NCI-H1105 (cell line): ENCODE measurements around the gene MLXIP.
"Not testable (repeated sequence)": the region's sequence is repeated elsewhere in the genome, so short reads cannot be mapped to it uniquely, and the experiment has no call there.

ENCODE experiments used
- DNase-seq: peaks from one replicate; lab custom pipeline; 2025; lab: John Stamatoyannopoulos, UW

MLXIP gene

DNA sequence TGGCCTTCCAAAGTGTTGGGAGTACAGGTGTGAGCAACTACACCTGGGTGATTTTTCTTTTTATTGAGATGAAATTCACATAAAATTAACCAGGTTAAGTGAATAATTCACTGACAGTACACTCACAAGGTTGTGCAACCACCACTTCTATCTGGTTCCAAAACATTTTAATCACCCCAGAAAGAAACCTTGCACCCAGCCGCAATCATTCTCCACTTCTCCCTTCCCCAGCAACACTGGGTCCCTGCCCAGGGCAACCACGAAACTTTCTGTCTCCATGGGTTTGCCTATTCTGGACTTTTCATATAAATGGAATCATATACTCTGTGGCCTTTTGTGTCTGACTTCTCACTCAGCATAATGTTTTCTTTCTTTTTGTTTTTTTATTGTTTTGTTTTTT lies 26.3 kb upstream of the MLXIP start:
- DNase-seq = no peak

DNA sequence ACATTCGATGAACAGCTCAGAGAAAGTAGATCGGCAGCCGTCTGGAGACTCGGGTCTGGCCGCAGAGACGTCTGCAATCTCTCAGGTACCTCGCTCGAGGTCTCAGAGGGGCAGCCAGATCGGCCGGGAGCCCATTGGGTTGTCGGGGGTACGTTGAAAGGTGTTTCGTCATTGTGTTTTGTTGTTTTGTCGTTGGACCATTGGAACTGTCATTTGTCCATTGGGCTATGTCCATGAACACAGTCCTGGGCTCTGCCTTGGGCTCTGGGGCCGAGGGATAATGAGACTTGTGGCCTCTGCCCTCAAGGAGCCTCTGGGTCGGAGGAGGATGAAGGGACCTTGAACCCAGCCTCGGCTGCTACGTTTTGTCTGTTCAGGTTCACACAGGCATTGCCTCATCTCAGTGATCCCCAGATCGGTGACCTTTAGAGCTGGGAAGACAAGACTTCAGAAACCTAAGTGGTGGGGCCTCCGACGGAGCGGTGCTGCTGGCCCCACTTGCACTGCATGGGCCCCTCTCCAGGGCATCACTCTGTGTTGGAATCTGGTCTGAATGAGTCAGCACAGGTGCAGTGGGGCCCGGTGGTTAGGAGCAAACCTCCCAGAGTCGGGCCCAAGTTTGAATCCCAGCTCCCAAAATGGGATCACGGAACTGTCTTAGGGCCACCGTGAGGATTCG lies 23.6 kb upstream of the MLXIP start:
- no peak for DNase-seq

DNA sequence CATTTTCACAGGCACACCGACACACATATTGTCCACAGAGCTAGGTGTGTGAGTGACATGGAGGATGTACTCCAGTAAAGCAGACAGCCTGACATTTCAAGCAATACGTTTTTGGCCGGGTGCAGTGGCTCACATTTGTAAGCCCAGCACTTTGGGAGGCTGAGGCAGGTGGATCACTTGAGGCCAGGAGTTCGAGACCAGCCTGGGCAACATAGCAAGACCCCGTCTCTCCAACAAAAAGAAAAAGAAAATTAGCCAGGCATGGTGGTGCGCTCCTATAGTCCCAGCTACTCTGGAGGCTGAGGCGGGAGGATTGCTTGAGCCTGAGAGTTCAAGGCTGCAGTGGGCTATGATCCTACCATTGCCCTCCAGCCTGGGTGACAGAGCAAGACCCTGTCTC lies 22.1 kb upstream of the MLXIP start:
- not testable (repeated sequence) for DNase-seq

DNA sequence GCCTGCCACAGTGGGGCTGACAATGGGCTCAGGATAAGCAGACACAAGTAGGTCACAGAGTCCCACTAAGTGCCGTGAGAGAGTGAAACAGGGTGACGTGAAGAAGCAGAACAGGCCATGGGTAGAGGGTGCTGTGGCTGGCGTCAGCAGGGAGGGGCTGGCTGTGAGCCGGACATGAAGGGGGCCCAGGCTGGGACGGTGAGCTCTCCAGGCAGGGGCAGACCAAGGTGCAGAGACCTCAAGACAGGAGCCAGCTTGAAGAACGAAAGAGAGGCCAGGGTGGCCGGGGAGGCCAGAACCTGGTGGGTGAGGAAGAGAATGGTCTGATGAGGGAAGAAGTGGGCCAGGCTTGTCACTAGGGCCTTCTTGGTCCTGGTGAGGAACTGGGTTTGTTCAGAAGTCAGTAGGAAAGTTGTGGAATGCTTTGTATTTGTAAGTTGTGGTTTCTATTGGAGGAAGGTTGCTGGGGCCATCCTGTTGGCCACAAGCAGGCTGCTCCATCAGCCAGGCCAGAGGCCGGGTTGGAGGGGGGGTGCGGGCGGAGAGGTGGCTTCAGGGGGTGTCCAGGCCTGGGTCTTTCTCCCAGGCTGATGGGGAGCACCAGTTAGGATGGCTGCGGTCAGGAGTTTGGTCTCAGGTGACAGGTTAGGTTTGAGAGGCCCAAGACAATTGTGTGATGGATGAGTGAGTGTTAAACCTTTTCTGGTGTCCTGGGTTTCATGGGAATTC lies 21.4 kb upstream of the MLXIP start:
- no peak for DNase-seq

DNA sequence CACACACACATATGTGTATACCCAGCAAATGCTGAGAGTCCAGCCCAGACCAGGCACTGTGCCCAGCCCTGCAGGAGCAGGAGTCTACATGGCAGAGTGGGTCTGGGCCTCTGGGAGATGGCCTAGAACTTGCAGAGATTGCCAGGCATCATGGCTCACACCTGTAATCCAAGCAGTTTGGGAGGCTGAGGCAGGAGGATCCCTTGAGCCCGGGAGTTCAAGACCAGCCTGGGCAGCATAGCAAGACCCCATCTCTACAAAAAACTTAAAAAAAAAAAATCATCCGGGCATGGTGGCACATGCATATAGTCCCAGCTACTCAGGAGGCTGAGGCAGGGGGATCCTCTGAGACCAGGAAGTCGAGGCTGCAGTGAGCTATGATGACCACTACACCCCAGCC lies 20.8 kb upstream of the MLXIP start:
- DNase-seq = no peak

DNA sequence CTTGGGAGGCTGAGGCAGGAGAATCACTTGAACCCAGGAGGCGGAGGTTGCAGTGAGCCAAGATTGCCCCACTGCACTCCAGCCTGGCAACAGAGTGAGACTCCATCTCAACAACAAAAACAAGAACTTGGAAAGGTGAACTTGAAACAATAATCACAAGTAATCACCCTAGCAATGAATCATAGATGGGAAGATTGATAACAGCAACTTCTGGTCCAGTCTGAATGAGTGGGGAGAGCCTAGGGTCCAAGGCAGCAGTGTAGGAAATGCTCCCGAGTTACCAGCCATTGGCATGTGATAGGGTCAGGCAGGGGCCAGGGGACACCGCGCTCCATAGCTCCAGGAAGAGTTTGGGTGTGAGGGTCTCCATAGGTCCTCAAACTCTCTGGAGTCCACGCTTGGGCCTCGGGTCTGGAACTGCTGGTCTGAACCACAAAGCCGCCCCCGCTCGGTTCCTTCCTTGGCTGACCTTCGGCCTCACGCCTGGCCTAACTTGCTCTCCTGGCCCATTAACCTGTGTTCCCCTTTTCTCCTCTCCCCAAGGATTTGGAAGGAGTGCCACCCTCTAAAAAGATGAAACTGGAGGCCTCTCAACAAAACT lies 19.9 kb upstream of the MLXIP start:
- no peak for DNase-seq

DNA sequence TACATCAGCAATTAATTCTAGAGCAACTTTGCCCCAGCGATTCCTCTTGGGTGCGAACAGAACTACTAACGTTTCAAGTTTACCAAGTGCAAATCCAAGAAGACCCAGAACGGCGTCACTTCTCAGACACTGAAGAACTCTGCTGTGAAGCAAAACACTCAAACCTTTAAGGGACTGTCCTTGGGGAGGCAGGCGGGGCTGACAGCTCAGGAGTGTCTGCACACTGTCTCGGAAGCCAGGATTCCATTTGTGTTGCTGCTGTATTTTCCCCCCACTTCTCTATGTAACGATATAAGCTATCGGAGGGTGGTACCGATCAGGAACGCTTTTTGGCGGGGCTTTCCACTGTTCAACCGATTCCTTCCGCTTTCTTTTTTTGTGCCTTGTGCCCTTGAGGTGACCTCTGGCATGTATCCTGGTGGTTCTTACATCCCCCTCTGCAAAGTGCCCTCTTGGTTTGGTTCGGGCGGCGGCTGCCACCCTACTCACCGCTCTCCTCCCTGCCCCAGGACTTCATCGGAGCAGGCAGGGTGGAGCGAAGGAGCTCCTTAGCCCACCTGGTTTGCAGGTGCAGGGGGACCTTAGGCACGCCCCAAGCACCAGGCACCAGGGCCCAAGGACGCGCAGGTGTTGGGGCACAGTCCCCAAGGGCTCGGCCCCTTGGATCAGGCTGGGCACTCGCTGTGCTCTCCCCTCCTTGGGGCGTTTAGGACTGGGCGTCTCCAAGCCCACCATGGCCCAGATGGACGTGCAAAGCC lies 19.2 kb upstream of the MLXIP start:
- no peak for DNase-seq

DNA sequence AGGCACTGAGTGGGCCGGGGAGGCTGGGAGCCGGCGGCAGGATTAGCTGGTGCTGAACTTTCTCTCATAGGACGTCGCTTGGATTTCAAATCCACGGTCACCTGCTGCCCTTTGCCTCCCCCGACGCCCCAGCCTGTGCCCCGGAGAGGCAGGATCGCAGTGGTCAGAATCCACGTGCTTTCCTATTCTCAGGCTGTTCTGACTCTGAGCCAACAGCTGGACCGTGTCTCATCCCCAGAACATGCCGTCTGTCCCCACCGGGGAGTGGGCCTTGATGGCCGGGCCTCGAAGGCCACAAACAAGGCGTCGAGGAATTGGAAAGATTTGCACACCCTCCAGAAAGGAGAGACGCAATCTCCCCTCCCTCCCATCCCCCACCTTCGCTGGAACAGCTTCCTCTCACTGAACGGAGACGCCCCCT lies 18.5 kb upstream of the MLXIP start:
- DNase-seq = no peak

DNA sequence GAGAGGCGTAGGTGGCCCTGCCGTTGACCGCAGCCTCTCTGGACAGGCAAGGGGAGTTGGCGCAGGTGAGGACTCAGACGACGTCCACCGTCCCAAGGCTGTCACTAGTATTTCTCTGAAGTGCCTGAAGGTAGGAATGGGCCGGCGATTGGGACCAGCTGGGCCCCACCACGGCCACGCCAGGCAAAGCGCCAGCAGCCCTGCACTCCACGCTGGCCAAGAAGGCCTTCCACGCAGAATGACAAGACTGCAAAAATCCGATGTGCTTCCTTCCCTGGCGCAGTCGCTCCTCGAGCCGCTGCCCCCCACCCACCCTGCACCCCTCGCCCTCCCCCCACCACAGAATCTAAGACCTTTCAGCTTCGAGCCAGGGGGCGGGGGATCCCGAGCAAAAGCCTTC lies 17.3 kb upstream of the MLXIP start:
- DNase-seq = no peak

DNA sequence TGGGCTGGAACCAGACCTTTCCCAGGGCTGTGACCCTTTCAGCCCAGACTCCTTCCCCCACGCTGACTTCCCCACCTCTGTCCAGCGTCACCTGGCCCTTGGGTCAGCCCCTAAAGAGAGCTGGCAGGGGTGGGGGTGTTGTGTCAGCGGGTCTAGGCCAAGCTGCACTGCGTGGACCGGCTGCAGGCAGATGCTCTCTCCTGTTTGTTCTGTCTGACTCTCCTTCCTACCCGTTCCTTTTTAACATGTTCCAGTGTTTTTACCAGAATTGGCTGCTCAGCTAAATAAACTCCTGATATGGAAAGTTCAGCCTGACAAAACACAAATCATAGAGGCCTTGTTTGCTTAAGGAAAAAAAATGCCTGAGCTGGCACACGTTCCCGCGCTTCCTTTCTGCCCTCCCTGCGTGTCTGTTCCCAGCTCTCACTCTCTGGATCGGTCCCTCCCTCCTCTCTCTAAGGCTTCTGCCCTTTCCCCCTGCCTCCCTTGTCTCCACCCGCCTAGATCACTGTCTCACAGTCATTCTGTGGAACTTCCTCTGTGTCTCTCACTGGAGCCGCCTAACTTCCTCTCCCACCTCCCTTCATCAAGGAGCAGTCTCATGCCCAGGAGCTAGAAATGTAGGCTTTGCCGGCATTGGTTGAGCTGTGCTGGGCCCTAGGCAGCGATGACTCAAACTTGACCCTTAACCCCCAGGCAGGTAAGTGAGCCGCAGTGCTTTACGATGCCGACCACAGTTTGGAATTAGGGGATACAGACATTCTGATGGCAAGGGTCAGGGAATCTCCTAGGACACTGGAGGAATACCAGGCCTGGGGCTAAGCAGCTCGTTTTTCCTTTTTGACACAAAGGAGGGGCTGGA lies 15.5 kb upstream of the MLXIP start:
- no peak for DNase-seq

DNA sequence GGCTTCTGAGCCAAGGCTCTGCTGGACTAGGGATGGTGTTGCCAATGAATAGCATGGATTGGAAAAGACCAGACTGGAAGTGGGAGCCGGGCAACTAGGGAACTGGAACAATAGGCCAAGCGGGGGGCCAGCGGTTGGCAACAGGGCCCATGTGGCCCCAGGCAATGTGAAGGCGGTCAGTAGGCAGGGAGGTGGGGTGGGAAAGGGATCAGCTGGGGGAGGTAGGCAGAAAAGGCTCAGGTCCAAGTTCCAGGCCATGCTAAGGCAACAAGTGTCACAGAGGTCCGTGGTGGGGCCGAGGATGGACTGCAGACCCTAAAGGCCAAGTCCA lies 14.9 kb upstream of the MLXIP start:
- DNase-seq = no peak

DNA sequence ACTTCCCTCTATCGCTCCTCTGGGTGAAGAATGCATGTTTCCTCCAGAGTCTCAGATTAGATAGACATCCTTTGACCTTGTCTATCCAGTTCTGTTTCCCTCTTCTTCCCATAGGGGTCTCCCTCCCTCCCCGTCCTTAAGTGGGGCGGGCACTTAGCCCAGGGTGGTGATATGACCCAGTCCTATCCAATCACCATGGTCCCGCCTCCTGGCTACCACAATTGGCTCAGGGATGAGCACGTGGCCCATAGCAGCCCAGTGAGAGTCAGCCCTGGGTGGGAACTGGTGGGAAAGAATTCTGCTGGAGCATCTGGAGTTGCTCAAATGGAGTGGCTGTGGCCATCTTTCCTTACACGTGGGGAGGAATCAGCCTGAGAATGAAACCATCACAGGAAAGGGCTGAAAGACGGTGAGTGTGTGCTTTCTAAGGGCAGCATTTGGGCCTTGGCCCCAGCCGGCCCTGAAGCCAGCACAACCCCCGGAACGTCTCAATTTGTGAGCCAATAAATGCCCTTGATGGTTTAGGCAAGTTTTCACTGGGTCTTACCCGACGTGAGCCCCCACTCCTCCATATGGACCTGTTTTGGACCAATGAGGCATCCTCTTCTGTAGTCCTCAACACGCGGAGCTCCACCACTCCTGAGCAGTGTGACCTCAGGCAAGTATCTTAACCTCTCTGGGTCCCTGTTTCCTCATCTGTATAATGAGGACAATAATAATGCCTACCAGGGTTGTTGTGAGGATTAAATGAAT lies 14.4 kb upstream of the MLXIP start:
- DNase-seq = peak; percentile 68

DNA sequence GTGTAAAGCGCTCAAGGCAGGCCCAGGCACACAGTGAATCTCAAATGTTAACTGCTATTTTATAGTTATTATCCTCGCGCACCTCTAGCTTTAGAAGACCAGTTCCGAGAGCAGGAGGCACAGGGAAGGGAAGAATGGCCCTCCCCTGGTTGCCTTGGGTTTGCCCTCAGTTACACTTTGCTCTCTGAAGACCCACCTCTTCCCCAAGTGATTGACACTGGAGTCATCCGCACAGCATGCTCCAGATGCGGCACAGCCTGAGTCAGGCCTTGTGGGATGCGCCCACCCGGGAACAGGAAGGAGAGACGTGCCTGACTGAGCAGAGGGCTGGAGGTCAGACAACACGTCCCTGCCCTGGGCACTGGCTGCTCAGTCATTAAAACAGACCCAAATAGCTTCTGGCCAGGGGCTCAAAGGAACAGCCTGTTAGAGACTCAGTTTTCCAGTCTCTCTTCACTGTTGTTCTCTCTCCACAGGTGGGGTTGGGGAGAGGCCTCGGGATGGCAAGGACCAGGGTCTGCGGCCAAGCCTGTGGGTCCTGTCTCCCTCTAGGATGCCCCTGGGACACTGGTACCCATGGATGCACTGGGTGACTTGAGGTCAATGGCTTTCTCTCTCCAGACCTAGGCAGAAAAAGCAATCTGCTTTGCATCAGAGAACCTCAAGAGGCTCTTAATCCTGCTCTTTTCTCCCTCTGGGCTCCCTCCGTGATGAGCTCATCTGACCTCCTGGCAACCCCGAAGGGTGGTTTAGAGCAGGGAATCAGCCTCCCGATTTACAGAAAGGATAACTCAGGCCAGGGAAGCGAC lies 13.6 kb upstream of the MLXIP start:
- no peak for DNase-seq

DNA sequence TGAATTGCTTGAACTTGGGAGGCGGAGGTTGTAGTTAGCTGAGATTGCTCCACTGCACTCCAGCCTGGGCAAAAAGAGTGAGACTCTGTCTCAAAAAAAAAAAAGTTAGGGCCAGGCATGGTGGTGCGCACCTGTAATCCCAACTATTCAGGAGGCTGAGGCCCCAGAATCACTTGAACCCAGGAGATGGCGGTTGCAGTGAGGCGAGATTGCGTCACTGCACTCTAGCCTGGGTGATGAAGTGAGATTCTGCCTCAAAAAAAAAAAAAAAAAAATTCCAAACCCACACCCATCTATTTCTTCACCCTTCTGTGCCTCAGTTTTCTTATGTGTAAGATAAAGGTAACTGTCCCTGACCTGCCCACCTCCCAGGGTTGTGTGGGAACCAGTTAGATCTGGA lies 11.0 kb upstream of the MLXIP start:
- no peak for DNase-seq

DNA sequence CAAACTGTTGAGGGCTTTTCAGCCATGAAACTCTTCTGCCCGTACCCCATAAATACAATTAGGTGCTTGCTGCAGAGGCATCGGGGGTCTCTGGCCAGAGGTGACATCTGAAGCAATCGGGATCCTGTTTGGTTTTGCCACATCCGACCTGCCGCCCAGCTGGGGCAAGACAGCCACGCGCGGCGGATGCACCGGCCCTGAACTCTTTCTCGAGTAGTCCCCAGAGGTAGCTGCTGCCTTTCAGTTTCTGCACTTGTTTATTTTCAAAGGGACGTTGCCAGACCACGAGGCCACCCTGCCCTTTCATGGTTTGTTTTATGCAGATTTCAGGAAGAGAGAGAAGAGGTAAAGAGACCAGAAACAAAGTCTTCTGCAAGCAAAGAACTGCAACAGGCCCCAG lies 10.6 kb upstream of the MLXIP start:
- DNase-seq = no peak

DNA sequence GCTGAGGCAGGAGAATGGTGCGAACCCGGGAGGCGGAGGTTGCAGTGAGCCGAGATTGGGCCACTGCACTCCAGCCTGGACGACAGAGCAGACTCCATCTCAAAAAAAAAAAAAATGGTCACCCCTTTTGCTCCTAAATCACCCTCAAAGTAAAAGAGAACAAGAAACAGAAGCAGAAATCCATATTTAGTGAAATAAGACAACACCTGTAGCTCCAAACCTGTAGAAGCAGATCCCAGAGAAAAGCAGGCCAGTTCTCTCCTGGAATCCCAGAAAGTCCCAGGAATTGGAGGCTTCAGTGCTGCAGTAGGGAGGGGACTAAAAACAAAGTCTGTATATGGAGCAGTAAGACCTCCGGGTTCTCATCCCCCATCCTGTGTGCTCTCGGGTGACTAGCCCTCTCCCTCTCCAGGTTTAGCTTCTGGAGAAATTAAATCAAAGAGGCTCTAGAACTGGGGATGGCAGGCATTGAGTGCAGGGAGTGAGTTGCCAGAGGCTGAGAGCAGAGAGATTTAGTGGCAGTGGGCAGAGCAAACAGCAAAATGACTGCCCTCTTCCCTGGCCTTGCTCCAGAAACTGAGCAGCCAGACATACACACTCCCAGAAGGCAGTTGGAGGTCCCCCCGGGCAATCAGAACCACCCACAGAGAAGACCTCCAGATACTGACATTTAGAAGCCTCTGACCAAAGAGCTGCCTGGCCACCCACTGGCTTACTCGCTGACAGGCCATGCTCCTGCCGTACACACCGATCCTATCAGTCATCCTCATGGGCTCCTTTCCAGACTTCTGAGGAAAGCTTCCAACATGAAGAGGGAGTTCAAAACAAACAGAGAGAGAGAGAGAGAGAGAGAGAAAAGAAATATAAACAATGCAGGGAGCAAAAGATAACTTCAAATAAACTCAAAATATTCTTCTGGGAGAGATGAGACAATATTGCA lies 6.3 kb upstream of the MLXIP start:
- no peak for DNase-seq

DNA sequence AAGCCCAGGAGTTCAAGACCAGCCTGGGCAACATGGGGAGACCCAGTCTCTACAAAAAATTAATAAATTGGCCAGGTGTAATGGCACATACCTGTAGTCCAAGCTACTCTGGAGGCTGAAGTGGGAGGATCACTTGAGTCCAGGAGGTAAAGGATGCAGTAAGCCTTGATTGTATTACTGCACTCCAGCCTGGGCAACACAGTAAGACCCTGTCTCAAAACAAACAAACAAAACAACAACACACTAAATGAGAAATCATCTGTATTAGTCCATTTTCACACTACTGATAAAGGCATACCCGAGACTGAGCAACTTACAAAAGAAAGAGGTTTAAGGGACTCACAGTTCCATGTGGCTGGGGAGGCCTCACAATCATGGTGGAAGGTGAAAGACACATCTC lies 4.7 kb upstream of the MLXIP start:
- DNase-seq = no peak

DNA sequence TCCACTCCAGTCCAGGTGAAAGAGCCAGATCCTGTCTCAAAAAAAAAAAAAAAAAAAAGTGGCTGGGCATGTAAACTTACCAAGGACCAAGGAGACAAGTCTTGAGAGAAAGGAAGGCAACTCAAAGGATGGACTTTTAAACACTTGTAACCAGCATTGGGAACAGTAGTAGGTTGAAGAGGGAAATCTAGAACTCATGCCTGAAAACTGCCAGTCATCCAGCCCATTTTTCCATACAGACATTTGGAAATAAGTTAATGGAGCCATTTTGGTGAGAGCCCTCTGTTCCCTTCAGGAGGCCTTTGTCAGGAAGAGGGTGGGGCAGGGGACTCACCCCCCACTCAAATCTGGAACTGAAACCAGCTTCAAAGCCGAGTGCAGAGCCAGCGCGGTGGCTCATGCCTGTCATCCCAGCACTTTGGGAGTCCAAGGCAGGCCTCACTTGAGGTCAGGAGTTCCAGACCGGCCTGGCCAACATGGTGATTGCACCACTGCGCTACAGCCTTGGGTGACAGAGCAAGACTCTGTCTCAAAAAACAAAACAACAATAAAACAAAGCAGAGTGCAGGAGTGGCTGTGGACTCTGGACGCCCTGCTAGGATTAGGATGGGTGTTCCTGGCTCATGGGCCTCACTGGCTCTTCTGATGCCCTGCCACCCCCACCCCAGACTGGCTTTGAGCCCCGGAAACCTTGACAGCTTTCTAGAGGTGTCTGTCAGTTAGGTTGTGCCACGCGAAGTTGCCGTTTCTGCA lies 1.6 kb upstream of the MLXIP start:
- no peak for DNase-seq
